GM19328 (cell line): ENCODE measurements around the gene OLFM2.
"Not testable (repeated sequence)": the region's sequence is repeated elsewhere in the genome, so short reads cannot be mapped to it uniquely, and the experiment has no call there.

ENCODE experiments used
- ATAC-seq: cut with Tn5 transposase; IDR thresholded peaks from one replicate; pipeline ENCODE4 v1.9.1; 2021; ENCODE audit warnings: mild to moderate bottlenecking, moderate library complexity; ENCODE audit not compliant: unreplicated experiment

OLFM2 gene

DNA sequence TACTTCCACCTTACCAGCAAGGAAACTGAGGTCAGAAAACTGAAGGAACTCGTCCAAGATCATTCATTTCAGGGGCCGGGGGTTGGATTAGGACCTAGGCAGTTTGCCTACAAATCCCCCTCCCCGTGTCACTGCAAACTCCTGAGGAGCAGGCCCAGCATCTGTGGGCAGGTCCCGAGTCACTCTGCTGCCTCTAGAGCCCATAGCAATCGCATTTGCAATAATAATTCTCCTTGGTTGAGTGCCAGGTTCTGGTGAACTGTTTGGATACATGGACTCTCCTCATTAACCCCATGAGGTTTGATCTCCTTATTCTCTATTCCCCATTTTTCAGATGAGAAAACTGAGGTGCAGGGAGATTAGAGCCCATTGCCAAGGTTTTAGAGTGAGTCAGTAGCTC, 100.3 kb downstream of the OLFM2 start:
- no peak for ATAC-seq

DNA sequence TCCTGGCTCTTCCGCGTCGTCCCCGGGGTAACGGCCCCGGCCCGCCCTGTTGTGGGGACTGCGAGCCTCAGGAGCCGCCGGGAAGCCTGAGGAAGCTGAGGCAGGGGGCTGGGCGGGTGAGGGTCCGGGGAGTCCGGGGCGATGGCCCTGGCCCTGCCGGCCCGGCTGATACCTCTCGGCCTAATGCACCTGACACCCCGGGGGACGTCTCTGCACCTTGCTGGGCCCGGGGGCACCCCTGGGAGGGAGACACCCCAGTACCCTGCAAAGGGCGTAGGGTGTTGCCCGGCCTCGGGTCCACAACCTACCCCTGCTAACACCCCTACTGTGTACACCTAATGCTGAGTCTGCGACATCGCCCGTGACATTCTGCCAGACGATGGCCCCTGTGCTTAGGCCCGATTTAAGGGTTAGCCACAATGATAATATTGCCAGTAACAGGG, 100.8 kb downstream of the OLFM2 start:
- ATAC-seq: peak; percentile 2

DNA sequence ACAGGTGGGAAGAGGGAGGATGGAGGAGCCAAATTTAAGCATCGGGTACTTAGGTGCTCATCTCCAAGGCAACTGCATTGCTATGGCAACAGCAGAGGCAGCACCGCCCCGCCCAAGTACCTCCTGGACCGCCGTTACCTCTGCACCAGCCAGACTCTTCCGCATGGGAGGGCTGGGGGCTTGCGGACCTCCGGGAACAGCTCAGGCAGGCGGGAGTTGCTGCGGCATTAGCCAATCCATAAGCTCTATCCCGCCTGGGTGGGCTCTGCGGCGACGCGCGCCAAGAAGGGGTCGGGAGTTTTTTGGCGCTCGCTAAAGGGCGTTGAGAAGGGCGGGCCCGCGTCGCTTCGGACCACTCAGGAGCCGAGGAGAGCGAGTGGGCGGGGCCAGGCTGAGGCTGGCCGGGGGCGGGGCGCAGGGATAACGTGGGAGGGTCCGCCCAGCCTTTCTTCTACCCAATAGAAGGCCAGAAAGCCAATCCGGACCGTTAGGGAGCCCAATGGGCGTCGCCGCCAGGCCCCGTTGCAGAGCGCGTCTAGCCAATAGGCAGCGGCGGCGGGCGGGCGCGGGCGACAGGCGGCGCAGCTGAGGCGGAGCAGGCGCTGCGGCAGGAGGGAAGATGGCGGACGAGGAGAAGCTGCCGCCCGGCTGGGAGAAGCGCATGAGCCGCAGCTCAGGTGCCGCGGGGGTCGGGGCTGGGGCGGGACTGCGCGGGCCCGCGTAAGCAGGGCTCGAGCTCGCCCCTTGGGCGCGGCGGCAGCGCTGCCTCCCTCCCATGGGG, 101.4 kb downstream of the OLFM2 start, which contains the start of gene PIN1:
Gene PIN1, plus strand, starts transcription at position 593 of the 781 bp plus-strand sequence. Its CDS starts 27 bp downstream, at position 620.
- peak; percentile 97 for ATAC-seq

DNA sequence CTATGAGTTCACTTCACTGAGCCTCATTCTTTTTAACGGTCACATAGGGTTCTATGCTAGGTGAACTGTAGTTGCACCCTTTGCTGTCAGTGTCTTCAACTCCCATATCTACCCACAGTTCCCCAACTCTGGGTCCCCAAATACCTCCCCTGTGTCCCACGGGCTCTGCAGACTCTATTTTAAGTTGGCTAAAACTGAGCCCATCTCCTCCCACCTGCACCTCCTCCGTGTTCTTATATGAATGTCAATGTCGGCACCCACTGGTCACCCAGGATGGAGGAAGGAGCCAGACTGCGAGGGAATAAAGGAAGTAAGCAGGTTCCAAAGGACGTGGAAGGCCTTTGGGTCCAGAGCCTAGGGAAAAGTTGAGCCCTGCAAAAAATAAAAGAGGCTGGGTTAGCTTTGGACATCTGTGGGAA, 102.0 kb downstream of the OLFM2 start:
- ATAC-seq: no peak

DNA sequence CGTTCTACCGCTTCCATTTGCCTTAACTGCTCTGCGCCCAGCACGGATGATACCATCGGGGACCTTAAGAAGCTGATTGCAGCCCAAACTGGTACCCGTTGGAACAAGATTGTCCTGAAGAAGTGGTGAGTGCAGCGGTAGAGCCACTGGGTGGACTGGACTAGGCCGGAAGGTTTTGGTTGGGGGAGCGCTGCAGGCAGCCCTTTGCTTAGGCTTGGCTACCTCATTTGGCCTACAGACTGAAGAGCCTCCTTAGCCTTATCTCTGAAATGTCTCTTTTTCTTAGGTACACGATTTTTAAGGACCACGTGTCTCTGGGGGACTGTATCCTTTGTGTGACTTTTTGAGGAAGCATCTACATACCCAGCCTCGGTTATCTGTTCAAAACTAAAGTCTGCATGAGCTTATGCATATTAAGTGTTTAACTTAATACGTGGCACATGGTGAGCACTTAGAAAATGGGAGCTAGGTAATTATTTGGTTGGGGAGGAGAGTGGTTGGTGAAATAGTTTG, 107.7 kb downstream of the OLFM2 start:
- ATAC-seq: no peak

DNA sequence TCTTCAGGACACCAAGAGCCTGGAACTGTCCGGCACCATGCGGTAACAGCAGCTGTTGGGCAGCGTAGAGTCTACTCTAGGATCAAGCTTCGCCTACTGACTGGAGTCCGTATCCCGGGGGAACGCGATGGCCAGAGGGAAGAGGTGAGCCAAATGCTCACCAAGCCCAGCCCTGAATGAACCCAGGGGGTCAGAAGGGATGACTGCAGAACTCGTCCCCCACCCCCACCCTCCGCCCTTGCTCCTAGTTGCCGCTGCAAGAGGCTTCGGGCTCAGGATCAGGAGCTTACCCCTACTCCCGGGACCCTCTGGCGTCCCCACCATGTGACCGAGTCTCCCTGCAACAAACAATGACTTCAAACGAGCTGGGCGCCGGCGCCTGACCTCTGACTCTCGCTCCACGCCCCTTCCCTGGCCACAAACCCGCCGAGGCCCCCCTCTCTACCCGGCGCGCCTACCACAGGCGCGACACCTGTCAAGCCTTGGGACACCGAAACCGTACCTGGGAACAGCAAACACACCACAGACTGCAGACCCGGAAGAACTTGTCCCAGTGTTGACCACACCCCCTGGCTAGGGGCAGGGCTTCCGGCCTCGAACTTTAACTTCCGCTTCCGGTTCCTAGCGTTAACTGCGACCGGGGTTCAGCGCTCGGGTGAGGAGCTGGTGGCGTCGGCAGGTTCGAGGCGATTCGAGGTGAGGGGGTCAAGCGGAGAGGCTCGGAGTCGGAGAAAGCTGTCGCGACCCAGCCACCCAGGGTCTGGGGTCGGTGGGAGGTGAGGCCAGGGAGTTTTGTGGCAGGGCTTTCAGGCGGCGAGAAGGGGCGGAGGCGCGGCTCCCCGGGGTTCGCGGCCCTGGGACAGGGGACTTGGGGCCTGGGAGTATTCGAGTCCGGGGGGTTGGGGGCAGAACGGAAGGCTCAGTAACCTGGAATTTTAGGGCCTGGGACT, 108.8 kb downstream of the OLFM2 start, which contains the start of gene UBL5:
Gene UBL5, plus strand, starts transcription at position 630 of the 950 bp plus-strand sequence. CDS start 420 bp downstream, outside the sequence.
- peak; percentile 80 for ATAC-seq

DNA sequence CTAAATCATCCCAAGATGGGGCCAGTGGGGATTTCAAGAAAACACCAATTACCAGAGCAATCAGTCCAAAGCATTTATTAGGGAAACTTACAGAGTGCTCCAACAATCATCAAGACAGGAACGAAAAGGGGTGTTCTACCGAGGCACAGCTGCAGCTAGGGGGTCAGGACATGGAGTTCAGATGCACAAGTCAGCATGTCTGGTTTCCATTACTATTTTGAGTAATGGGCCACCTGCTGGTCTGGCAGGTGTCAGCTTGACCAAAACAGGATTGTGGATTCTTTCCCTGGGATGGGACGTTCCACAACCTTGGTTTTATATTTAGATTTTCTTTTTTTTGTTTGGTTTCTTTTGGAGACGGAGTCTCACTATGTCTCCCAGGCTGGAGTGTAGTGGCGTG, 112.5 kb downstream of the OLFM2 start:
- ATAC-seq: no peak

DNA sequence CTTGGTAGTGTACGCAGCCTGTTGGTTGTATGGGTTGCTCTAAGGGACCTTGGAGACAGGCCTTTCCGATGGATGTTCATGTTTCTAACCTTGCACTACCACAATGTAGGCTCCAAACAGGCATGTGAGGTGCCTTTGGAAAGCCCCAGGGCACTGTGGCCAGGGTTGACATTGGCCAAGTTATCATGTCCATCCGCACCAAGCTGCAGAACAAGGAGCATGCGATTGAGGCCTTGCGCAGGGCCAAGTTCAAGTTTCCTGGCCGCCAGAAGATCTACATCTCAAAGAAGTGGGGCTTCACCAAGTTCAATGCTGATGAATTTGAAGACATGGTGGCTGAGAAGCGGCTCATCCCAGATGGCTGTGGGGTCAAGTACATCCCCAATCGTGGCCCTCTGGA, 116.3 kb downstream of the OLFM2 start:
- ATAC-seq: not testable (repeated sequence)

DNA sequence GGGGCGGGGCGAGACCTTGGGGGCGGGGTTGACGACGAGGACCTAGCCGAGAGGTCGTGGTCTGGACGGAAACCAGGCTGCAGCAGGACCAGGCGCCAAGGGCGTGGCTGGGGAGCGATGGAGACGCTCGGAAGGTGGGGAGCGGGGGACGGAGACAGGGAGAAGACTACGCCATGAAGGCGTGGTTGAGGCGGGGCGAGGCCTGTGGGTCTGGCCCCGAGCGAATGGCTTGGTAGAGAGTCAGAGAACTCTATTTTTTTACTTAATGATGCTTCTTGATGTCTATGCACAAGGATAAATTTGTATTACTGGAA, 116.8 kb downstream of the OLFM2 start:
- ATAC-seq: no peak

DNA sequence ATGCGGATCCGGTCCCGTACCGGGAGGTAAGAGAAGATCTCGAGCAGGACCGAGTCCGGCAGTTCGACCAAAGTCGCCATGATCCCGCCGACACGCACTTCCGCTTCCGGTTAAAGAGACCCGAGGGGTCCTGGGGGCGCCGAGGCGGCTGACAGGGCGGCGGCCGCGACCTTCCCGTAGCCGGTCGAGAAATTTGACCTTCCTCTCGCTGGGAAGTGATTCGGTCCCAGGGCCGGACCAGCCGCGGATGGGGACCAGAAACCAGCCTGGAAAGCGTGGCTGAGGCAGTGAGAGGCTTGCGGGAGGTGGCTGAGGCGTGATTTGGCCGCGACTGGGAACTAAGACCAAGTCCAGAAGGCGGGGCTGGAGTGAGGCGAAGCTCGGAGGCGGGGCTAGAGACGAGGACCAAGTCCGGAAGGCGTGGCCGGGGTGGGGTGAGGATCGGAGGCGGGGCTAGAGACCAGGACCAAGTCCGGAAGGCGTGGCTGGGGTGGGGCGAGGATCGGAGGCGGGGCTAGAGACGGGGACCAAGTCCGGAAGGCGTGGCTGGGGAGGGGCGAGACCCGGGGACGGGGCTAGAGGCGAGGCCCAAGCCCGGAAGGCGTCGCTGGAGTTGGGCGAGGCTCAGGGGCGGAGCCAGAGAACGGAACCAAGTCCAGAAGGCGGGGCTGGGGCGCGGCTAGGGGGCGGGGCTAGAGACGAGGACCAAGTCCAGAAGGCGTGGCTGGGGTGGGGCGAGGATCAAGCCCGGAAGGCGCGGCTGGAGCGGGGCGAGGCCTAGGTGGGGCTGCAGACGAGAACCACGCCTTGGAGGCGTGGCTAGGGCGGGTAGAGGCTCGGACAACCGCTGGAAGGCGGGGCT, 117.3 kb downstream of the OLFM2 start, which contains the start of gene FBXL12:
Gene FBXL12, minus strand, starts transcription at position 346 of the 862 bp plus-strand sequence. Its CDS starts 266 bp downstream, at position 80.
- ATAC-seq: peak; percentile 83

DNA sequence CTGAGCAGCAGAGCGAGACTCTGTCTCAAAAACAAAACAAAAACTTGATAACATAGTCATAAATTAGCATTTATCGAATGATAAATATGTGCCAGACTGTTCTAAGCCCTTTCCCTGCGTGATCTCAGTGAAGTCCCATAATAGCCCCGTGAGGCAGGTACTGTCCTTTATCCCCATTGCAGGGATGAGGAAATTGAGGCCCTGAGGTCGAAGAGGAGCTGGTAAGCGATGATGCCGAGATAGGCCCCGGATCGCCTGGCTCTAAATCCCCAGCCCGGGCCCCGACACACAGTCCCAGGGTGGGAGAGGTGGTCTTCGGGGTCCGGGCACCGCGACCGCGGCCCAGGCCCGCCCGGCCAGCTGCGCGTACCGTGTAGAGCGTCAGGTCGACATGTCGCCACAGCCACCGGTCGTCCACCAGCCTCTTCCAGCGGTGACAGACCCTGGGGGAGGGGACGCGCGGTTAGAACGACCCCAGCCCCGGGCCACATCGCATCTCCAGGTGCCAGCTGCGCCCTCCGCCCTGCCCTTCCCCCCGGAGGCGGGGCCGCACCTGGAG, 118.1 kb downstream of the OLFM2 start:
- no peak for ATAC-seq

DNA sequence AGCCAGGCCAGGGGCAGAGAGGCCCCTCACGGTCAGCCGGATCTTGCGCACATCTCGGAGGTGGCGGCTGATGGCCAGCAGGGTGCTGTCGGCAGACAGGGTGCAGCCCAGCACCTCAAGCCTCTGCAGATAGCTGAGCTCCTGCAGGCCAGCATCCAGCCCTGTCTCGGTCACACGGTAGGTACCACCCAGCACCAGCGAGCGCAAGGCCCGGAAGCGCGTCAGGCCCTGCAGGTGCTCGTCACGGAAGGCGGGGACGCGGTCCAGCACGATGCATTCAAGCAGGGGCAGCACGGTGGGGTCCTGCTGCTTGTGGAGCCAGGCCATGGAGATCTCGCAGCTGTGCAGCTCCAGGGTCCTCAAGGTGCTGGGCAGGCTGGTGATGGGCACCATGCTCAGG, 125.2 kb downstream of the OLFM2 start:
- no peak for ATAC-seq

DNA sequence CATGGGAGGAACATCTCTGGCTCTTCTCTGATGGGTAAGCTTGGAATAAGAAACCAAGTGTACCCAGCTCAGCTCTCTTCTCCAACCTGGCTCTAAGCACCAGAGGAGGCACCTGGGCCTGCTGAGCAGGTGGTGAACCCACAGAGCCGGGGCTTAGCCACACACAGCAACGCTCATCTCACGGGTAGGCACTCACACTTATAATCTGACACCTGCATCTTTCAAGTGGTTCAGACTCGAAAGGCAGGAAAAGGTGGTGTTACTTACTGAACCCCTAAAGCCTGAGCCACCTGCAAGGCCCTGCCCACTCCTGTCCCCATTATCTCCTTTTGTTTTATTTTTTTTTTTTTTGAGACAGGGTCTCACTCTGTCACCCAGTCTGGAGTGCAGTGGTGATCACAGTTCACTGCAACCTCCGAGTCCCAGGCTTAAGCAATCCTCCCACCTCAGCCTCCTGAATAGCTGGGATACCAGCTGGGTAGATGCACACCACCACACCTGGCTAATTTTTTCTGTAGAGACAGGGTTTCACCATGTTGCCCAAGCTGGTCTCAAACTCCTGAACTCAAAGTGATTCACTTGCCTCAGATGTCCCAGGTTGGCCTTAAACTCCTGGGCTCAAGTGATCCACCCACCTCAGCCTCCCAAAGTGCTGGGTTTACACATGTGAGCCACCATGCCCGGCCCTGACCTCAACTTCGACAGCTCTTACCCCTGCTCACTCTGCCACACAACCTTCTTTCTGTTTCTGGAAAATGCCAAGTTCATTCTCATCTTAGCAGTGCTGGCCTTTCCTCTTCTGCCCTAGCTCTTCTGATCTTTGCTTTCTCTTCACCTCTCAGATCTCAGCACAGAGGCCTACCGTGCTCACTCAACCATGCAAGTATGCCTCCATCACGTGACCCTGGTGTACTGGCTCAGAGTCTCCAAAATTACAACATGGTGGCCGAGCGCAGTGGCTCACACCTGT, 127.2 kb downstream of the OLFM2 start:
- no peak for ATAC-seq

DNA sequence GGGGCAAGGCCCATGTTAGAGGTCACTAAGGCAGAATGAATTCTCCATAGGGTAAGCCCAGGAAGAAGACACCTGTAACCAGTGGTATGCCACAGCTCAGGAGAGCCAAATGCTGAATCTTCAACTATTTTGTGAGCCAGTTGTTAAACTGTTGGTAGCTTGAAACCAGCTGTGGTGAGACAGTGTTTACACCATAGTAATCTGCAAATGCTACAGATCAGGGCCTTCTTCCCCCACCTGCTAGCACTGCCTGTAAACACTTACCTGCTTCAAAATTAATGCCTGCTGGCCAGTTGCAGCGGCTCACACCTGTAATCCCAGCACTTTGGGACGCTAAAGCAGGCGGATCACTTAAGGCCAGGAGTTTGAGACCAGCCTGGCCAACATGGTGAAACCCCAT, 129.5 kb downstream of the OLFM2 start:
- ATAC-seq: no peak
